22Rv1 (cell line): Measurements from ENCODE around the gene KRTAP12-2.

Source experiments
- H3K27ac ChIP-seq: fragments of 450-650 bp; 2 replicates; pipeline ENCODE4 v1.5.1; 2017
- CTCF ChIP-seq: fragments of 450-650 bp; IDR thresholded peaks from 2 replicates; pipeline ENCODE4 v1.5.1; 2017; ENCODE audit warnings: mild to moderate bottlenecking
- ZFX ChIP-seq: fragments of 450-650 bp; IDR thresholded peaks from 2 replicates; pipeline ENCODE4 v1.6.1; 2017; ENCODE audit warnings: antibody characterized with exemption, borderline replicate concordance

The KRTAP12-2 gene

GRCh38 chr21:44706026-44706705 is 39.4 kb upstream of the KRTAP12-2 start:
- no peak overlapping the region for H3K27ac ChIP-seq
- TF ChIP-seq ZFX (no peak), CTCF (no peak)

- H3K27ac ChIP-seq: no peak overlapping the region
- TF ChIP-seq ZFX (no peak), CTCF (no peak)
Measured at GRCh38 chr21:44704636-44705001, 37.9 kb upstream of the KRTAP12-2 start.

GRCh38 chr21:44703731-44704635 is 37.3 kb upstream of the KRTAP12-2 start:
- TF ChIP-seq ZFX (no peak), CTCF (no peak)
- H3K27ac ChIP-seq: no peak overlapping the region

GRCh38 chr21:44702973-44703730 is 36.4 kb upstream of the KRTAP12-2 start:
- no peak overlapping the region for H3K27ac ChIP-seq
- TF ChIP-seq CTCF: no peak
- TF ChIP-seq ZFX: no peak

GRCh38 chr21:44702111-44702972 is 35.6 kb upstream of the KRTAP12-2 start:
- TF ChIP-seq ZFX (no peak), CTCF (no peak)
- H3K27ac ChIP-seq: no peak overlapping the region

GRCh38 chr21:44701541-44701940 is 34.8 kb upstream of the KRTAP12-2 start:
- H3K27ac ChIP-seq: no peak overlapping the region
- no peak for TF ChIP-seq CTCF
